ENCODE data around the gene SOX30. TPM values are rescaled to one million over a fixed set of nuclear protein-coding genes. Genes with fewer than 3 reads are reported as not detected.
A peak's percentile ranks its signal among the peaks of the same experiment; 100 is the strongest.

Gene SOX30
- polyA plus RNA-seq, 2 of the 4 experiments (the other 2 are of a cell fraction): 0.08 to 0.10 TPM

DNA sequence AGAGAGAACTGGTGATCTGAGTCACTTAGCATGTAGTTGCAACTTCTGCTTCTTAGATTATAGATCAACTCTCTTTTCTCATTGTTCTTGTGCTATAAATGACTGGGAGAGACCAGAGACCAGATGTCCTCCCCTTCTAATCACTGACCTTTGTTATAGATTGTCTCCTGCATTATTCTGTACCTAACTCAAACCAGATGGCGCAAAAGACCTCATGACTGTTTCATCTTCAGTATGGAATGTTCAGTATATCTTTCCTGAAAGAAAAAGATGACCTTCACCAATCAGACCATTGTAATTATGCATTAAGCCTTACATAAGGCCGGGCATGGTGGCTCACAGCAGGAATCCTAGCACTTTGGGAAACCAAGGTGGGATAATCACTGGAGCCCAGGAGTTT is 46.2 kb downstream of the SOX30 start (continued):
- TF ChIP-seq, protein P1, sequence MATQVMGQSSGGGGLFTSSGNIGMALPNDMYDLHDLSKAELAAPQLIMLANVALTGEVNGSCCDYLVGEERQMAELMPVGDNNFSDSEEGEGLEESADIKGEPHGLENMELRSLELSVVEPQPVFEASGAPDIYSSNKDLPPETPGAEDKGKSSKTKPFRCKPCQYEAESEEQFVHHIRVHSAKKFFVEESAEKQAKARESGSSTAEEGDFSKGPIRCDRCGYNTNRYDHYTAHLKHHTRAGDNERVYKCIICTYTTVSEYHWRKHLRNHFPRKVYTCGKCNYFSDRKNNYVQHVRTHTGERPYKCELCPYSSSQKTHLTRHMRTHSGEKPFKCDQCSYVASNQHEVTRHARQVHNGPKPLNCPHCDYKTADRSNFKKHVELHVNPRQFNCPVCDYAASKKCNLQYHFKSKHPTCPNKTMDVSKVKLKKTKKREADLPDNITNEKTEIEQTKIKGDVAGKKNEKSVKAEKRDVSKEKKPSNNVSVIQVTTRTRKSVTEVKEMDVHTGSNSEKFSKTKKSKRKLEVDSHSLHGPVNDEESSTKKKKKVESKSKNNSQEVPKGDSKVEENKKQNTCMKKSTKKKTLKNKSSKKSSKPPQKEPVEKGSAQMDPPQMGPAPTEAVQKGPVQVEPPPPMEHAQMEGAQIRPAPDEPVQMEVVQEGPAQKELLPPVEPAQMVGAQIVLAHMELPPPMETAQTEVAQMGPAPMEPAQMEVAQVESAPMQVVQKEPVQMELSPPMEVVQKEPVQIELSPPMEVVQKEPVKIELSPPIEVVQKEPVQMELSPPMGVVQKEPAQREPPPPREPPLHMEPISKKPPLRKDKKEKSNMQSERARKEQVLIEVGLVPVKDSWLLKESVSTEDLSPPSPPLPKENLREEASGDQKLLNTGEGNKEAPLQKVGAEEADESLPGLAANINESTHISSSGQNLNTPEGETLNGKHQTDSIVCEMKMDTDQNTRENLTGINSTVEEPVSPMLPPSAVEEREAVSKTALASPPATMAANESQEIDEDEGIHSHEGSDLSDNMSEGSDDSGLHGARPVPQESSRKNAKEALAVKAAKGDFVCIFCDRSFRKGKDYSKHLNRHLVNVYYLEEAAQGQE (IDR thresholded peaks at IDR 0.05): no peak
- no peak for TF ChIP-seq POLR2A (IDR thresholded peaks at IDR 0.05; ENCODE audit: low read length)

DNA sequence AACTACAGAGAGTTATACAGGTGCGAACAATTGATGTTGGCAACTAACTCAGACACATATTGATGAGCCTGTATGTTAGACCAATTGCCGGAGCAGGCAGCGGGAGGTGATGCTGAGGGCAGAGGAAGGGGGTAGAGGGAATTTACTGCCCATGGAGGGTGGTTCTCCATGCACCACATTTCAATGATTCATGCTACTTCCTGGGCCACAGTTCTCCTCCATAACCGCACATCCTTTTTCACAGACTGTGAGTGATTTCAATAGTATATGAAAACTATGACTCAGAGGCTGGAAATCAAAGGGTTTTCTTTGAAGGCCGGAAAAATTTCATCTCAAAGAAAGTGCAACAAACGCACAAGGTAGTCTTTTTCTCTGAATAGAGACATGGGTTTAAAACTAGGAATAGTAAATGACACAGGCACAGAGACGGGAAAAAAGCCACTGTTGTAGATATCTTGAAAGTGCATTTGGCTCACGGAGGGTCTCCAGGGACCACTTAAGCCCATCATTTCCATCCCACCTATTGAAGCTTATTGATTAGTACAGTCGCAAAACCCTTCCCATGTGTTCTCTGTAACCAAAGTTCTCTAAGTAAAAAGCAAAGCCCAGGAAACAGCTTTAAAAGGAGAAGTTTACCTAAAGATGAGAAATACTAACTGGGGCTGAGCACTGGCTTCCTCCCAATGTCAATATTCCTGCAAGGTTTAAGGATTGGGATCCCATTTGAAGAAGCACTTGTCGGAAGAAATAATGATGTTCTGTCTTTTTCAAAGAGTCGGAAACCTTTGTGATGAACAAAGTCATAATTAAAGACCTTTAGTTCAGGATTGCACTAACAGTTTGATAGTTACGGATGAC is 48.7 kb downstream of the SOX30 start:
- peak overlapping the region; percentile 82 to 83 for H3K27ac ChIP-seq
- no peaks in the 10 kb centered on the region for H3K9me3 ChIP-seq
- TF ChIP-seq EP300 (IDR thresholded peaks at IDR 0.05) (peak in 1 of 2 experiments; percentile 33; a peak in 1 of 5 replicates), JUNB (IDR thresholded peaks at IDR 0.05) (peak; percentile 73; the same call in 1 of the 2 replicates), HOXA7 (CRISPR knock-in tag; IDR thresholded peaks at IDR 0.05) (no peak), RAD21 (conservative IDR thresholded peaks at IDR 0.05 in 1 of 2, IDR thresholded peaks at IDR 0.05 in 1 of 2) (0 out of 5 replicates have a peak, but pooled peaks of 1 of the 2 experiments have one; percentile 22), FOSL2 (IDR thresholded peaks at IDR 0.05) (peak; percentile 76), FOSL2 (CRISPR knock-in tag; IDR thresholded peaks at IDR 0.05) (peak; percentile 56), CEBPB (IDR thresholded peaks at IDR 0.05) (0 out of 4 replicates have a peak, but pooled peaks of 1 of the 2 experiments have one; percentile 3)
- TF ChIP-seq, protein P2, sequence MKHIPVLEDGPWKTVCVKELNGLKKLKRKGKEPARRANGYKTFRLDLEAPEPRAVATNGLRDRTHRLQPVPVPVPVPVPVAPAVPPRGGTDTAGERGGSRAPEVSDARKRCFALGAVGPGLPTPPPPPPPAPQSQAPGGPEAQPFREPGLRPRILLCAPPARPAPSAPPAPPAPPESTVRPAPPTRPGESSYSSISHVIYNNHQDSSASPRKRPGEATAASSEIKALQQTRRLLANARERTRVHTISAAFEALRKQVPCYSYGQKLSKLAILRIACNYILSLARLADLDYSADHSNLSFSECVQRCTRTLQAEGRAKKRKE (CRISPR knock-in tag; IDR thresholded peaks at IDR 0.05; ENCODE audit: low read depth): no peak
- TF ChIP-seq, protein P3, sequence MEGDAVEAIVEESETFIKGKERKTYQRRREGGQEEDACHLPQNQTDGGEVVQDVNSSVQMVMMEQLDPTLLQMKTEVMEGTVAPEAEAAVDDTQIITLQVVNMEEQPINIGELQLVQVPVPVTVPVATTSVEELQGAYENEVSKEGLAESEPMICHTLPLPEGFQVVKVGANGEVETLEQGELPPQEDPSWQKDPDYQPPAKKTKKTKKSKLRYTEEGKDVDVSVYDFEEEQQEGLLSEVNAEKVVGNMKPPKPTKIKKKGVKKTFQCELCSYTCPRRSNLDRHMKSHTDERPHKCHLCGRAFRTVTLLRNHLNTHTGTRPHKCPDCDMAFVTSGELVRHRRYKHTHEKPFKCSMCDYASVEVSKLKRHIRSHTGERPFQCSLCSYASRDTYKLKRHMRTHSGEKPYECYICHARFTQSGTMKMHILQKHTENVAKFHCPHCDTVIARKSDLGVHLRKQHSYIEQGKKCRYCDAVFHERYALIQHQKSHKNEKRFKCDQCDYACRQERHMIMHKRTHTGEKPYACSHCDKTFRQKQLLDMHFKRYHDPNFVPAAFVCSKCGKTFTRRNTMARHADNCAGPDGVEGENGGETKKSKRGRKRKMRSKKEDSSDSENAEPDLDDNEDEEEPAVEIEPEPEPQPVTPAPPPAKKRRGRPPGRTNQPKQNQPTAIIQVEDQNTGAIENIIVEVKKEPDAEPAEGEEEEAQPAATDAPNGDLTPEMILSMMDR (IDR thresholded peaks at IDR 0.05): no peak
- no peak overlapping the region for H3K4me3 ChIP-seq
- DNase-seq (ENCODE audit: low read depth in 1 of 2, low spot score in 1 of 2): peak; percentile 33 to 55
- CTCF ChIA-PET: interaction anchor here (0.7 to 1.1 kb wide), 2 partner anchors 10 to 115 kb away, joined by 3 read pairs; no protein-coding TSS in a partner anchor
- H3K4me1 ChIP-seq: peaks cover 34% of the 10 kb centered on the region
- POLR2A ChIA-PET: interaction anchor here (0.6 kb wide), 1 partner anchor 36 kb away, joined by 3 read pairs; no protein-coding TSS in a partner anchor
- peak; percentile 54 to 81; a peak in 5 of 6 replicates for ATAC-seq
- peak overlapping the region; percentile 61 for H3K4me2 ChIP-seq
- FAIRE-seq: no peak
- 43% methylated on average over 12 of the region's 12 CpGs for WGBS (ENCODE audit: missing lambda C conversion rate)

DNA sequence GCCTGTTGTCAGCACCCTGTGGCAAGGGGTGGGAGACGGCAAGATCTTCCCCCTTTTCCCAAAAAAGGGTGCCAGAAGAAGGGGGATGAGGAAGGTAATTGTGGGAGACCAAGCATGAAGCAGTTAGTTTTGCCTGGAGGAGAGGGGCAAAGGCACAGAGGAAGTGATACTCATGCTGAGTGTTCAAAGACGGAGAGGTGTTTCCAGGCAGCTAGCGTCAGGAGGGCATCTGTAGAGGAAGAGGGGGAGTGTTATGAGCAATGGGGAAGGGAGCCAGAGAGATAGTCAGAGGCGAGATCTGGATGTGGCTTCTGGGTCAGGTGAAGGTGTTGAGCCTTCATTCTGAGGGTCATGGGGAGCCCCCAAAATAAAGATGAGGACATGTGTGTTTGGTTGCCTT is 49.7 kb downstream of the SOX30 start:
- 90% methylated on average over 4 of the region's 4 CpGs for WGBS (ENCODE audit: missing lambda C conversion rate)
- ATAC-seq (no peak), DNase-seq (ENCODE audit: low read depth in 1 of 2, low spot score in 1 of 2) (no peak), FAIRE-seq (no peak)
- no peak overlapping the region; the same call in 2 of the 3 replicates for H3K4me2 ChIP-seq
- CTCF ChIA-PET: no interaction called here
- peaks cover 29% of the 10 kb centered on the region for H3K4me1 ChIP-seq
- H3K4me3 ChIP-seq: no peak overlapping the region
- no peaks in the 10 kb centered on the region for H3K9me3 ChIP-seq
- POLR2A ChIA-PET: no interaction called here
- peak overlapping the region; percentile 82 to 83; a peak in 5 of 6 replicates for H3K27ac ChIP-seq
- TF ChIP-seq, protein P1 (IDR thresholded peaks at IDR 0.05): no peak
- no peak for TF ChIP-seq TFCP2L1 (CRISPR knock-in tag; IDR thresholded peaks at IDR 0.05)

Data from A549 (cell line).